HG03442 (cell line): Measurements from ENCODE around the gene TRIM10.
"Not testable (repeated sequence)": the region's sequence is repeated elsewhere in the genome, so short reads cannot be mapped to it uniquely, and the experiment has no call there.

Experiments used
- ATAC-seq: cut with Tn5 transposase; IDR thresholded peaks from one replicate; pipeline ENCODE4 v1.9.1; 2021; ENCODE audit warnings: mild to moderate bottlenecking, moderate library complexity; ENCODE audit not compliant: unreplicated experiment

Gene TRIM10

GRCh38 chr6:30172681-30173080 is 11.7 kb upstream of the TRIM10 start:
- ATAC-seq, result no peak

GRCh38 chr6:30171677-30172471 is 10.9 kb upstream of the TRIM10 start:
- no peak for ATAC-seq

DNA sequence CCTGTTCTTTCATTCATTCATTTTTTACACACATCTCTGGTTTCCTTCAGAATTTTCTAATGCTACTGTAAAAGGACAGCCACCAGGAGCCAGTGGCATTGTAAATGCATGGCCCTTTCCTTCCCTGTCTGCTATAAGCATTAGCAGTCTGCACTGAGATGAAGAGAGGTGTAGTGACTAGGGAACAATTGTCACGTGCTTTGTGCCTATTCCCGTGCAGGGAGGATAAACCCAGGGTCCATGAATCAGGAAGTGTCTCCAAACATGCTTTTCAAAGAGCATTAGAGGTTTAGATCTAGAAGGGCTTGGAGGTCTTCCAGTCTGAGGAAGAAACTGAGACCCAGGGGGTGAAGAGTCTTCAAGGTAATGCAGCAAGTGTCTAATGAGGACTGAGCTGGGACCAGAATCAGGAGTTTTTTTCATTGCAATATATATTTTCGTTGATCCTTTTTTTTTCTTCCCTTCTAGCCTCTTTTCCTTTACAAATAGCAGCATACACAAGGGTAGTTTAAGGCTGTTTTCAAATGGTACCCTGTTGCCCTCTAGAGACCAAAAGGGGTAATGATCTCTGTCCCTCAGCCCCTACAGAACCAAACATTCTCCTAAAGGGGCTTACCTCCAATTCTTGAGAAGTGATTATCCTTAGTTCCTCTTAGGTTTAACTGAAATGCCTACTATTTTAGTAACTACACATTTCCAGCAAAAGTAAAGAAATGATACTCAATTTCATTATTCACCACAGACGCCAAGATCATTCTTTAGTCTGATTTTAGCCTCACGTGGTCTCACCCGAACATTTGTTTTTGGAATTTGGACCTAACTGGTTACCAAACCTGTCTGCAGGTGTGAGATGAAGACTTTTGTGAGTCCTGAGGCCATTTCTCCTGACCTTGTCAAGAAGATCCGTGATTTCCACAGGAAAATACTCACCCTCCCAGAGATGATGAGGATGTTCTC is 8.9 kb upstream of the TRIM10 start:
- no peak for ATAC-seq

GRCh38 chr6:30168741-30169140 is 7.7 kb upstream of the TRIM10 start:
- ATAC-seq, result no peak

DNA sequence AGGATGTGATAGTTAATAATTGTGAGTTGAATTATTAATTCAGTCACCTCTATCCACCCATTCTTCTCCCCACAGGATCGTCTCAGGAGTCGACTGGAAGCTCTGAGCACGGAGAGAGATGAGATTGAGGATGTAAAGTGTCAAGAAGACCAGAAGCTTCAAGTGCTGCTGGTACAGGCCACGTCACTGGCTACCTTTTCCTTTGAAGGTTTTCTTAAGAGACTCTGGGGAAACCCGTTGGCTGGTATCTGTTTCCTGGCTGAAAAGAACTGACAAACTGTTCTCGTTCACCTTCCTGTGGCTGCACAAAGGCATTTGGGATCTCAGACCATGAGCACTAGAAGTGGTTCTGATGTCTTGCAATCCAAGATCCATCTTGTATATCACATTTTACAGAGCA is 6.1 kb upstream of the TRIM10 start:
- no peak for ATAC-seq

DNA sequence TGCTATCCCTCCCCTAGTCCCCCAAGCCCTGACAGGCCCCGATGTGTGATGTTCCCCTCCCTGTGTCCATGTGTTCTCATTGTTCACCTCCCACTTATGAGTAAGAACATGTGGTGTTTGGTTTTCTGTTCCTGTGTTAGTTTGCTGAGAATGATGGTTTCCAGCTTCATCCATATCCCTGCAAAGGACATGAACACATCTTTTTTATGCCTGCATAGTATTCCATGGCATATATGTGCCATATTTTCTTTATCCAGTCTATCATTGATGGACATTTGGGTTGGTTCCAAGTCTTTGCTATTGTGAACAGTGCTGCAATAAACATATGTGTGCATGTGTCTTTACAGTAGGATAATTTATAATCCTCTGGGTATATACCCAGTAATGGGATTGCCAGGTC is 4.2 kb upstream of the TRIM10 start:
- ATAC-seq, result not testable (repeated sequence)

- no peak for ATAC-seq
Measured at GRCh38 chr6:30164714-30165113, 3.7 kb upstream of the TRIM10 start.

DNA sequence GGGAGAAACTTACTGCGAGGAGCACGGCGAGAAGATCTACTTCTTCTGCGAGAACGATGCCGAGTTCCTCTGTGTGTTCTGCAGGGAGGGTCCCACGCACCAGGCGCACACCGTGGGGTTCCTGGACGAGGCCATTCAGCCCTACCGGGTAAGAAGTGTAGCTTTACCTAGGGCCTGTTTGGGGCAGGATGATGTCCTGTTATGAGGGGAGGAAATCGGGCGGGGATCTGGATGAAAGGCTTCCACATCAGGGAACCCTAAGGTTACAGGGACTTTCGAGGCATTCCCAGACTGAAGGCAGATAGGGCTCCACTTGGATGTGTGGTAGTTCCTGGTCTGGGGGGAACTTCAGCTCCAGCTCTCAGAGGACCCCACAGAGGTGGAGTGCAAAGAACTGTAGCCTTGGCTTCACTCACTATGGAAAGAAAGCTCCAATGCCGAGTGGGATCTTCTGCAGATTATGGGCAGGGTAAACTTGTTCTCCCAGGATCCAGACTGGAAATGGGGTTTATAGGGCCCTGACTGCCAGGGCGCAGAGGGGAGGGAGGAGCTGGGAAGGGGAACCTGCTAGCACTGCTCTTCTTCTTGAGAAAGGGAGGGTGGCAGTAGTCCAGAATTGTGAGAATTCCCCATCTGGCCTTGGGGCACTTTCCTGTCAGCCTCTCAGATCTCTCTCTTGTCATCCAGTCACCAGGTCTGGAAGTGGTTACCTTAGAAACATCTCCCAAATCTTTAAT is 3.1 kb upstream of the TRIM10 start:
- ATAC-seq, result no peak

DNA sequence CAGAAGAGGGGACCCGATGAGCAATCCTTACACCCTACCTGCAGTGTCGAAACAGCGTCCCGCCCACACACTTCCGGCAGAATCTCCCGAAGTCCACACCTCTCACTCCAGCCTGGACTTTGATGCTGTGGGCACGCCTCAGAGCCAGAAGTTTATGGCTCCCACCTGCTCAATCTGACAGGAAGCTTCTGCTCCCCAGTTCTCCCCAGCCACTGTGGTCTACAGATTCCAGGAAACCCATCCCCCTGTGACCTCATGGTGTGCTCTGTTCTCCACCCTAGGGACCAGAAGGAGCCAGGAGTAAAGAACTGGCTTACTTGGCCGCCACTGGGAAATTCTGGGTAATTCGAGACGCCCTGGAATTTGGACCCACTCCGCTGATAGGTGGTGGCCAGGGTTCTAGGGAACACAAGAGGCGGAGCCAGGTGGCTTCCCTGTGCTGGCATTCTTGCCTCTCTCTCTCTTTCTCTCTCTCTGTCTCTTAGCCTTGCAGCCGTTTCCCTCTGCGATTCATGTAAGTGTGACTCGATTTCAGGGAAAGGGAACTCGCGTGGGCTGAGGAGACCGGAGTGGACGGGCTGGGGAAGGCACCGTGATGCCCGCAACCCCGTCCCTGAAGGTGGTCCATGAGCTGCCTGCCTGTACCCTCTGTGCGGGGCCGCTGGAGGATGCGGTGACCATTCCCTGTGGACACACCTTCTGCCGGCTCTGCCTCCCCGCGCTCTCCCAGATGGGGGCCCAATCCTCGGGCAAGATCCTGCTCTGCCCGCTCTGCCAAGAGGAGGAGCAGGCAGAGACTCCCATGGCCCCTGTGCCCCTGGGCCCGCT is 2.3 kb upstream of the TRIM10 start, which contains the start of gene TRIM15:
TSS of gene TRIM15 (plus strand) at position 457 of the 828 bp plus-strand sequence. CDS start at position 596, 139 bp downstream.
- no peak for ATAC-seq

GRCh38 chr6:30162265-30163089 is 1.5 kb upstream of the TRIM10 start:
- ATAC-seq, result no peak

DNA sequence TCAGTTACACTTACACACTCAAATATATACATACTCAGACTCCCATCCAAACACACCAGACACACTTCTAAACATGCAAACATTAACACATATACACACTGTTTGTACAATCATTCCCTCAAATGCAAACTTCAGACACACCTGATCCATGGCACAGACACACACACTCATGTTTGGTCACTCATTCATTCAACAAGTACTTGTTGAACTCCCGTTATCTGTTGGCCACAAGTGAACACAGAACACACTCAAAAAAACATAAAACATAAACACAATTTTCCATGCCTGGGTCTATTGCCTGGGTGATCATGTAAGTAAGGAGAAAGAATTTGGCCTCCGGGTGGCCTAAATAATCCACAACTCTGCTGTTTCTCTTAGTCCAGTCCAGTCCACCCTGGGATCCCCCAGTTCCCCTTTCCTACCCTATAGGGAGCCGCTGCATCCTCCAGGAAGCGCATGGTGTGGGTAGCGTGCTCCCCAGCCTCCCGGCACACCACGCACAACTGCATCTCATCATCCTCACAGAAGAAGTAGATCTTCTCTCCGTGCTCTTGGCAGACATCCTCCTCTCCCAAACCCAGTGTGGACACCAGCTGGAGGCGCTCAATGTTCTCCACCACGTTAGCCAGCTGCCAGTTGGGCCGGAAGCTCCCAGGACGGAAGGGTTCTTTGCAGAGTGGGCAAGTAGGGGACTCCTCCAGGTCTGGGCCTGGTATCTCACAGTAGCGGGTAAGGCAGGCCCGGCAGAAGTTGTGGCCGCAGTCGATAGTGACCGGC is 815 bp downstream of the TRIM10 start:
- no peak for ATAC-seq

- no peak for ATAC-seq
Measured at GRCh38 chr6:30158475-30159040, 2.5 kb downstream of the TRIM10 start.

- ATAC-seq, result no peak
Measured at GRCh38 chr6:30157999-30158398, 3.0 kb downstream of the TRIM10 start.

GRCh38 chr6:30157581-30157980 is 3.4 kb downstream of the TRIM10 start:
- no peak for ATAC-seq

GRCh38 chr6:30156774-30157173 is 4.2 kb downstream of the TRIM10 start:
- no peak for ATAC-seq

GRCh38 chr6:30156262-30156599 is 4.8 kb downstream of the TRIM10 start:
- ATAC-seq, result no peak

DNA sequence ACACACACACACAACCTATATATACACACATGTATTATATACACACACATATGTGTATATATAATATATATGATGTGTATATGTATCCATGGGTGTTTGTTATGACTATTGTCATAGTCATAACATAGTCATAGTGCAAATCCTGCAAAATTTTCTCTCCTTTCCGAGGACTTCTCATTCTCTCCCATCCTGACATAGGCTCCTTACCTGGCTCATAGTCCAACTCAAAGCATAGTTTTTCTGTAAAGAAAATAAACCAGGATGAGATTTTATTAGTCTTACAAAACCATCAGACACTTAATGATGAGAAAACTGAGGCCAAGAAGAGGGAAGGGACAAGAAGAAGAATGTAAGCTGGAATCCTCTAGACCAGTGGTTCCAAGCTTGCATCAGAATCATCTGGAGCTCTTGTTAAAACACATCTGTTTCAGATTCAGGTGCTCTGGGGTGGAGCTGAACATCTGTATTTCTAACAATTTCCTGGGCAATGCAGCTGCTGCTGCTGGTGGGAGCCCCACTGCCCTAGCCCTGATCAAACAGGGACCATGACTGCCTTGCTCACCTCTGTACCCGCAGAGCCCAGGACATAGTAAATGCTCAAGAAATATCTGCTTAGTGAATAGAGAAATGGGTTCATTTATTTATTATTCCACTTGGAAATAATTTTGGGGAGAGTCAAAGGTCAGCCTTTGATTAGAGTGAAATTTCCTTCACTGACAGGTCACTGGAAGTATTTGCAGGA is 5.3 kb downstream of the TRIM10 start:
- ATAC-seq, result no peak
